SH-SY5Y (cell line): Measurements from ENCODE around the gene HSCB.

ENCODE experiments used
- GATA2 ChIP-seq: IDR thresholded peaks from 2 replicates; pipeline ENCODE4 v1.6.1; 2011; ENCODE audit warnings: mild to moderate bottlenecking, low read depth, low read length
- GATA3 ChIP-seq: IDR thresholded peaks from 2 replicates; pipeline ENCODE4 v1.6.1; 2011; ENCODE audit warnings: low read depth, mild to moderate bottlenecking, low read length, moderate library complexity

HSCB gene

DNA sequence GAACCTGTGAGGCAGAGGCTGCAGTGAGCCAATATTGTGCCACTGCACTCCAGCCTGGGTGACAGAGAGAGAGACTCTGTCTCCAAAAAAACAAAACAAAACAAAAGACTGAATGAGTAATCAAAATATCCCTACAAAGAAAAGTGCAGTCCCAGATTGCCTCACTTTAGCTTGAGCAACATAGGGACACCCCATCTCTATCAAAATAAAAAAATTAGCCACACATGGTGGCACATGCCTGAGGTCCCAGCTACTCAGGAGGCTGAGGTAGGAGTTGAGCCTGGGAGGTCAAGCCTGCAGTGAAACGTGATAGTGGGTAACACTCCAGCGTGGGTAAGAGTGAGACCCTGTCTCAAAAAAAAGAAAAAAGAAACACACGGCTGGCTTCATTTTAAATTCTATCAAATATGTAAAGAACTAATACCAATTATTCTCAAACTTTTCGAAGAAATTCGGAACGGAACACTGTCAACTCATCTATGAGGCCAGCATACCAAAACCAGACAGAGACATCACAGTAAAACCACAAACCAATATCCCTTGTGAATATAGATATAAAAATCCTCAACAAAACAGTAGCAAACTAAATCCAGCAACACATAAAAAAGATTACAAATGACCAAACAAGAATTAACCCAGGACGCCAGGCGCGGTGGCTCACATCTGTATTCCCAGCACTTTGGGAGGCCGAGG is 13.1 kb upstream of the HSCB start:
- no peak for TF ChIP-seq GATA2
- TF ChIP-seq GATA3, result no peak

DNA sequence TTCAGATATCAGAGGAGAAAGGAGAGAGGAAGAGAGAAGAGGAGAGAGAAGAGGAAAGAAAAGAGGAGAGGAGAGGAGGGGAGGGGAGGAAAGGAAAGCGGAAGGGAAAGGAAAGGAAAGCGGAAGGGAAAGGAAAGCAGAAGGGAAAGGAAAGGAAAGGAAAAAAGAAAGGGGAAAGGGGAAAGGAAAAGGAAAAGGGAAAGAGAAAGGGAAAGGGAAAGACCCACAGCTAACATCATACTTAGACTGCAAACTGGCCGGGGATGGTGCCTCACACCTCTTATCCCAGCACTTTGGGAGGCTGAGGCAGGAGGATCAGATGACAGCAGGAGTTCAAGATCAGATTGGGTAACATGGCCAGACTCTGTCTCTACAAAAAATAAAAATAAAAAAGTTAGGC is 11.7 kb upstream of the HSCB start:
- TF ChIP-seq GATA3, result no peak
- no peak for TF ChIP-seq GATA2

DNA sequence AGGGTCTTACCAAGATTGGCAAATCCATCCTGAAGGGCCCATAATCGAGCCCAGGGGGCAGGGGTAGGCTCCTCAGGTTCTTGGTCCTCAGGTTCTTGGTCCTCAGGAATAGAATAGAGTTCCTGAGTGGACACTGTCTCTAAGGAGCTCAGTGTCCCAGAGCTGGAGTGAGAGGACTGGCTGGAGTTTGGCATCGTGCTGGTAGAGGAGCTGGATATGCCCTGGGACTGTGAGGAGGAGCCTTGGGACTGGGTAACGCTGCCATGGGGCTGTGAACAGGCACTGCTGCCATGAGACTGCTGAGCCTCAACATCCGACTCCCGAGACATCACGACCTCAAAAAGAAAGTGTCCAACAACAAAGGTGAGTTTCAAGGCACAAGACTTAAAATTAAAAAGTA is 7.4 kb upstream of the HSCB start:
- TF ChIP-seq GATA2 (no peak), GATA3 (no peak)

DNA sequence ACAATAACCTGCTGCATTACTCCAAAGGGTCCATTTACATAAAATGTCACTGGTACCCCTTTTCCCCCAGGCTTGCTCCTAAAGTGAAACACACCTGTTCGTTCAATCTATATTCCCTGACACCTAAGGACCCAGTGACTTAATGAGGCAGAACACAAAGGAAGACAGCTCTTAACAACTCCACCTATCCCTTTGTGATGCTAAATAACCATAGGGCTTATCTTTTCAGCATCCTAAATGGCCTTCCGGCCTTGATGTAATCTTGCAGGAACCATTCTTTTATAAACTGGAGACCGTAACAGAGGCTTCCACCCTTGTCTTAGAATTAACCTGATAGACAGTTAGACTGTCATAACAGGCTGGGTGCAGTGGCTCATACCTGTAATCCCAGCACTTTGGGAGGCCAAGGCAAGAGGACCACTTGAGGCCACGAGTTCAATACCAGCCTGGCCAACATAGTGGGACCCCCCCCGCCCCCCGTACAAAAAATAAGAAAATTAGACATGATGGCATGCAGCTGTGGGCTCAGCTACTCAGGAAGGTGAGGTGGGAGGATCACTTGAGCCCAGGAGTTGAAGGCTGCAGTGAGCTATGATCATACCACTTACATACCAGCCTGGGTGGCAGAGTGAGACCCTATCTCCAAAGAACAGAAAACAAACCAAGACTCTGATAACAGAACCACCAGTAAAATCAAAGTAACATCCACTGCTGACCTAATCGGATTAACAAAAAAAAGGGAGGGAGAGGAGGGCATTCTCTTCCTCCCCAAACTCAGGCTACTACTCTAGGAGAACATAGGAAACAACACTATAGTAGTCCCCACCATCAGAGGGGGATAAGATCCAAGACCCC is 5.3 kb upstream of the HSCB start:
- no peak for TF ChIP-seq GATA2
- no peak for TF ChIP-seq GATA3

DNA sequence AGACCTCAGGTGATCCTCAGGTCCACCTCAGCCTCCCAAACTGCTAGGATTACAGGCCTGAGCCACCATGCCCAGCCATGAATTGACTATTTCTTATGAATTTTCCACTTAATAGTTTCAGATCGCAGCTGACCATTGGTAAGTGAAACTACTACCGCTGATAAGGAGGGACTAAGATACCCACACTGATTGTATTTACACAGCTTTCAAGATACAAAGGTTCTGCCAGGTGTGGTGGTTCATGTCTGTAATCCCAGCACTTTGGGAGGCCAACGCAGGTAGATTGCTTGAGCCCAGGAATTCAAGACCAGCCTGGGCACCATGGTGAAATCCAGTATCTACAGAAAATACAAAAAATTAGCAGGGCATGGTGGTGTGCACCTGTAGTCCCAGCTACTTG is 4.1 kb upstream of the HSCB start:
- no peak for TF ChIP-seq GATA3
- no peak for TF ChIP-seq GATA2

DNA sequence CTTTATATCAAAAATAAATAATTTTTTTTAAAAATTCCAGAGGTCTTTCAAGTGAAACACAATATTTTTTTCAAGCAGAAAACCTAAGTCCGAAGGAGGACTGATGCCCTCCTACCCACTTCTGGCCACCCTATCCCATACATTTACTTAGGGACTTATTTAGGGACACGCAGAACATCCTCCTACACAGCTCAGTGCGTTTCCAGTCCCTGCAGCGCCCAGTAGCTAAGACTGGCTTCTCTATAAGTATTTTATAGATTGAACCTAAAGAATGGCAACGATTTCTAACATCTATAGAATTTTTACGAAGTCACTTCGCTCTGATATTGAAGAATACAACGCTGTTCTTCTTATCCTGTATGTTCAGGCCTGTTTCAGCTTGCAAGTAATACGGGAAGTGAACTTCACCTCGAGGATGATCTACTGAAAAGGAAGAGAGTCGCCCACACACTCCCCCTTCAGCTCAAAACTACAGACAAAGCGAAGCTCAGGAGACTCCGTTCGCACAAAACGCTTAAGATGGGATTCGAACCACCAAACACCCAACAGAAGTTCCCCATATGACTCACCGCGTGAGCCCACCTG is 547 bp upstream of the HSCB start:
- TF ChIP-seq GATA3, result no peak
- no peak for TF ChIP-seq GATA2

DNA sequence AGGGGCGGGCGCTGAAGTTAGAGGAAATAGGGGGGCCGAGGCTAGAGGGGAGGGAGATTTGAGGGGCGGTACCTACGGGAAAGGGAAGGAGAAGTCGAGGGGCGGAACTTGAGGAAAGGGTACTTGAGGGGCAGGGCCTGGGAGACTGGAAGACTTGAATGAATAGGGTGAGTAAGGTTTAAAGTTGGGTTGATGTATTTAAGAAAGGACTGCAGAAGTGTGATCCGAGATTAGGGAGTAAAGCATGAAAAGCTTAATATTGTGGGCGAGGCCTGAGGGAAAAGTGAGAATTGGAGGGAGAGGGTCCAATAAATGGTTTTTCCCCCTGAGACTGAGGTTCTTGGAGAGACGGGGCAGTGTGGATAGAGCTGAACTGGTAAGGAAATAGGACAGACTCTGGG is 723 bp downstream of the HSCB start:
- TF ChIP-seq GATA2 (no peak), GATA3 (no peak)

DNA sequence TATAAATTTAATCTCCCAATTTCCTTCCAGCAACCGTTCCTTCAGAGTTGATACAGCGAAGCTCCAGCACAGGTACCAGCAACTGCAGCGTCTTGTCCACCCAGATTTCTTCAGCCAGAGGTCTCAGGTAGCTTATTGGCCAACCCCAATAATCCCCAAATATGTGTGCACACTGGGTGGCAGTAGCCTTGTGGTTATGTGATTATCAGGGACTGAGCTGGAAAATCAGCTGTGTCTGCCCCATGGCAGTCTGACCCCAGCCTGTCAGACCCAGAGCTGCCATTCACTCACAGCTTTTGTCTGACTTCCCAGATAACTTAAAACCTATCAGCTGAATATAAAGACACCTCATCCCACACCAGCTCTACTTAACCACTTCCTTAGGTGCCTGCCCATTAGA is 2.0 kb downstream of the HSCB start:
- TF ChIP-seq GATA2 (no peak), GATA3 (no peak)

DNA sequence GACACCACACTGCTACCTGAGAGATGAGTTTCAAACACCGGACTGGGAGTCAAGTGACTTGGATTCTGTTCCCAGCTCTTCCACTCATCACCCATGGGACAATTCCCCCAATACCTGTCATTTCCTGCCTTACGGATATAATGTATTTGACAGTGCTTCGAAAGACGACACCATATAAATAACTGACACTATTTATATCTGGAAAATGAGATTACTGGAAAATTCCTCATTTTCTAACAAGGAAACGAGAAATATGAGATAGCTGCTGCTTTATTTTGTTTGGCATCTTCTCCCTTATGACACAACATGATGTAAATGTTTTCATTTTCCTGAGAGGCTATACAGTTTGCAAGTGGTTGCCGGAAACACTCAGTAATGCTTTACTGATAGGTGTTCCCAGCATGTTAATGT is 8.6 kb downstream of the HSCB start:
- TF ChIP-seq GATA2 (no peak), GATA3 (no peak)

DNA sequence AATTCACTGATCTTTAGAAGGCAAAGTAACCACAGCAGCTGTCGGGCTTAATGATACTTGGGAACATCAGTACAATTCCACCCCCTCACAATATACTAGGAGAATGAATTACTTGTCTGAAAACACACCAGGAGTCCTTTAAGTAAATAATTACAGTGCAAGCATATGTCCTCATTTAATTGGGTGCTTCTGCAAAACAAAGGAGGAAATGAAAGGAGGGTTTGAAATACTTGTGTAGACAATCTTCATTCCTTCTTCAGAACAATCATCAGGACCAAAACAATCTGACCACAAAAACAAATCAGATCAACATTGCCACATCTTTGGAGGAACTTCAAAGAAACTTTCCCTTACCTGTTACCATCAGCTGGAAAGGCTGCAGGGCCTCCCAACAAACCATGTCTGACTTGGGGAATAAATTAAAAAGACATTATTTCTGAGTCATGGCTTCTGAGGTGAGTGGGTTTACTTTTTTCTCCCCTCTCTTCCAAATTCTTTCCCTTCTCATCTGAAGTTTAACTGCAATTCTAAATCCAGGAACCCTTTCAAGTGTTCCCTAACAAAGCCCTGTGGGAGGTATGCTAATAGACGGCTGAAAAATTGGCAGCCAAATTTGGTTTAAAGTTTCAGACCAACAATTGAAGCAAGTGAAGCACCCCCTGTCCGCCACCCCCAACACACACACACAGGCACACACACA is 18.2 kb downstream of the HSCB start:
- no peak for TF ChIP-seq GATA3
- TF ChIP-seq GATA2, result no peak

DNA sequence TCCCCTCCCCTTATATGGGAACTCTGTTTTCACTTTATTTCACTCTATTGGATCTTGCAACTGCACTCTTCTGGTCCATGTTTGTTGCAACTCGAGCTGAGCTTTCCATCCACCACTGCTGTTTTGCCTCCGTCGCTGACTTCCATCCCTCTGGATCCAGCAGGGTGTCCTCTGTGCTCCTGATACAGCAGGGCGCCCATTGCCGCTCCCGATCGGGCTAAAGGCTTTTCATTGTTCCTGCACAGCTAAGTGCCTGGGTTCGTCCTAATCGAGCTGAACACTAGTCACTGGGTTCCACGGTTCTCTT is 19.6 kb downstream of the HSCB start:
- TF ChIP-seq GATA2 (no peak), GATA3 (no peak)

DNA sequence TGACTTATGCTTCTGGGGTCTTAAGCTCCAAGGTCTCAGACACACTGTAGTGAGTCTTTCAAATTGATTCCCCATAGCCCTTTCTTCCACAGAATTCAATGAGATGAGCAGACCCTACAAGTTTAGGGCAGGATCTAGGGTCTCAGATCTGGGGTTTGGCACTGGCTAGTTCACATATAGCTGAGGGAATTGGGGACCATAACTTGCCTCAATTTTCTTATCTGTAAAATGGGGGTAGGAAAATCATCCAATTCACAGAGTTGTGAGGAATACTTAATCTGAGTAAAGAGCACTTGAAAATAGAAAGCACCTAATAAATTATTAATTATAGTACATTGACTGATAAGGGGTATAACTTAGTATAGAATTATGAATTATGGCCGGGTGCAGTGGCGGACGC is 24.8 kb downstream of the HSCB start:
- no peak for TF ChIP-seq GATA3
- no peak for TF ChIP-seq GATA2

DNA sequence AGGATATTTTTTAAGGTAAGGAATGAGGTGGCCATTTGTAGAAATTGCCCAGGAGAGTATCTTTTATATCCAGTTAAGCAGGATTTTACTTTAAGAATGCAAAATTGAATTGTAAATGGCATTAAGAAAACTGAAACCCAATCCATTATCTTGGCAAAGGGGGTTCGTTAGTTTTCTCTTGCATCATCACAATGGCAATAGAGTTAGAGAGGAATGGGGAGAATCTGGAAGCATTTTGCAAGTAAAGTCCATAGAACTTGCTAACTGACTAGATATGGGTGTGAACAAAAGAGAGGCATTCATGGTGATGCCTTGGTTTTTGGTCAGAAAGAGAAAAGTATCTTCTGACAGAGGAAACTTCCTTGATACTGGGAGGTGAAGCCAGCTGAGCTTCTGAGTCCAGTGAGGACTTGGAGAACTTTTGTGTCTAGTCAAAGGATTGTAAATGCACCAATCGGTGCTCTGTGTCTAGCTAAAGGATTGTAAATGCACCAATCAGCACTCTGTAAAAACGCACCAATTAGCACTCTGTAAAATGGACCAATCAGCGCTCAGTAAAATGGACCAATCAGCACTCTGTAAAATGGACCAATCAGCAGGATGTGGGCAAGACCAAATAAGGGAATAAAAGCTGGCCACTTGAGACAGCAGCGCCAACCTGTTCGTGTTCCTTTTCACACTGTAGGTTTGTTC is 27.0 kb downstream of the HSCB start:
- TF ChIP-seq GATA2, result no peak
- no peak for TF ChIP-seq GATA3
